Activated CD8-positive, alpha-beta memory T cell treated with anti-CD3 and anti-CD28 coated beads, Interleukin-2, amount 50 U/mL, for 24 hours (primary cell): ENCODE measurements around the gene TIMM13.

Source experiments
- DNase-seq: peaks from one replicate; pipeline ENCODE4 v3.0.0-alpha.2; 2020; ENCODE audit errors: extremely low read depth

TIMM13 gene

DNA sequence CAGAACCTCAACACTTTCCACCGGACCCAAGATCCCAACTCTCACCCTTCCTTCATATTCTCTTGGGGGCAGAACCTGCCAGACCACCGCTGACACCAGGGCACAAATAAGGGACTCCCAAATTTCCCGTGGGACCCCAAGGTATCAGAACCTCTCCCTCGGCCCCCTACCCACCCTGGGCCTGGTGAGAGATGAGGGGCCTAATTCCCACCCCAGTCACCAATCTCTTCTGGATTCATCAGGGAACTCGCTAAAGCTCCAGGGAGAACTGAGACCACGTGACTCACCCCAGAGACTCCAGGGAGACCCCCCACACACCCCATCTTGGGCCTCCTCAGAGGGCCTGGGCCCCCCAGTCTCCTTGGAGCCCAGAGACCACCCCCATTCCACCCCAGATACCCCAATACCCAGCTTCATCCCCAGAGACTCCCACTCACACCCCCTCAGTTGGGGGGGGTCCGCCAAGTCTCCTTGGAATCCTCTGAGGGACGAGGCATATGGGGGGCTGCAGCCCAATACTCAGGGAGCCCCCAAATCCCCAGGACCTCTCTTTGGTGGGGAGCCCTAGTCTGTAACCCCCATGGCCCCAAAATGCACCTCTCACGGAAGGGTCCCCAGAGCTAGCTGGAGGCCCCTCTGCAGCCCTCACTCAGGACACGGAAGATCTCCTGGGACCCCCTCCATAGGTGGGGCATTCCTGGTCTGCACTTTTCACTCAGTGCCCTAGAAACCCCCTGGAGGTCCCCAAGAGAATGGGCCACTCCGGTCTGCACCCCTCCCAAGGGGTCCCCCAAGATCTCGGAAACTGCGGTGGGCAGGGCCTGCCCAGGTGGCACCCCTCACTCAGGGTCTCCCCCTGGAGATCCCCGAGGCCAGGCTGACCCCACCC lies 27.8 kb upstream of the TIMM13 start:
- no peak for DNase-seq

DNA sequence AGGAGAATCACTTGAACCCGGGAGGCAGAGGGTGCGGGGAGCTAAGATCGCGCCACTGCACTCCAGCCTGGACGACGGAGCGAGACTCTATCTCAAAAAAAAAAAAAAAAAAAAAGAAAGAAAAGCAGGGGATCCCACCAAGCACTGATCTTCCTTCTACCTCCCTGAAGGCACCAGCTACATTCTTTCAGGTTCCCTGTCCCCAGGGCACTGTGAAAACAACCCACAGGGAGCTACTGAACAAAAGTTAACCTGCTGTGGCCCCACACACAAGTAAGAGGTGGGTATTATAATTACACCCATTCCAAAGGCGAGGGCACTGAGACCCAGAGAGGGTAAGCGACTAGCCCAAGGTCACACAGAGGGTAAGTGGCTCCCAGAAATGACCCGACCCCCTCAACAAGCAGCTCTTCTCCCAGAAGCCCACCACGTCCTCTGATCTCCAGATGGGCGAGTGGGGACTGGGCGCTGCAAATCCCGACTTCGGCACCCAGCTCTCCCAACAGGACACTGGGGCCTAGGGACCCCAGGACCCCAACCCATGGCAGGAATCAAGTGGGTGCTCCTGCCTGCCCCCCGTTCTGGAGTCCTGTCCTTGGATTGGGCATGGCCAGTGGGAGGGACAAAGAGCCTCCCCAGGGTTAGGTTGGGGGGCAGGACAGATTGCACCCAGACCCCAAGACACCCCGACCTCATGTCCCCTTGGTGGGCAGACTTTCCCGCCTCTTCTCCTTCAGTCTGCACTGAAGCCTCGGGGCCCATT lies 27.0 kb upstream of the TIMM13 start:
- no peak for DNase-seq

GRCh38 chr19:2453431-2454025 lies 26.1 kb upstream of the TIMM13 start:
- no peak for DNase-seq

- DNase-seq = no peak
Observed at GRCh38 chr19:2451741-2452140, 24.4 kb upstream of the TIMM13 start.

DNA sequence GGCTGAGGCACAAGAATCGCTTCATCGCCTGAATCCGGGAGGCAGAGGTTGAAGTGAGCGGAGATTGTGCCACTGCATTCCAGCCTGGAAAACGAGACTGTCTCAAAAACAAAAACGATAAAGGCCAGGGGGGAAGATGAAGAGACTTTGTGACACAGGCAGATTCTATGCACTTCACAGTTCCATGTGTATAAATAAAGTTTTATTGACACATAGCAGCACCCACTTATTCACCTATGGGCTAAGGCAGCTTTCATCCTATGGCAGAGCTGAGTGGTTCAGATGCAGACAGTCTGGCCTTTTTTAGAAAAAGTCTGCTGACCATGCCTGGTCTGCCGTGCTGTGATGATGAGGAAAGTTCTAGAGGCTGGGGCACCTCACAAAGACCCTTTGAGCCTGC lies 23.8 kb upstream of the TIMM13 start:
- no peak for DNase-seq

DNA sequence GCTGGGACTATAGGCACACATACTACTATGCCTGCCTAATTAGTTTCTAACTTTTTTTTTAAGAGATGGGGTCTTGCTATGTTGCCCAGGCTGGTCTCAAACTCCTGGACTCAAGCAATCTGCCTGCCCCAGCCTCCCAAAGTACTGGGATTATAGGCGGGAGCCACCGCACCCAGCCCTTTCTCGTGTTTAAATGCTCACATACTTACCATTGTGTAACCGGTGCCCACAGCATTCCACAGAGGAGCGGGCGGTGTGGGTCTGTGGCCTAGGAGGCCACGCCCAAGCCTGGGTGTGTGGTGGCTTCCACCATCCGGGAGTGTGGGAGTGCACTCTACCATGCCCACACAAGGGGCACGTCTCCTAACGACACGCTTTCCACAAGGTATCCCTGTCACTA lies 21.6 kb upstream of the TIMM13 start:
- DNase-seq = no peak

GRCh38 chr19:2446381-2446780 lies 19.0 kb upstream of the TIMM13 start:
- no peak for DNase-seq

DNA sequence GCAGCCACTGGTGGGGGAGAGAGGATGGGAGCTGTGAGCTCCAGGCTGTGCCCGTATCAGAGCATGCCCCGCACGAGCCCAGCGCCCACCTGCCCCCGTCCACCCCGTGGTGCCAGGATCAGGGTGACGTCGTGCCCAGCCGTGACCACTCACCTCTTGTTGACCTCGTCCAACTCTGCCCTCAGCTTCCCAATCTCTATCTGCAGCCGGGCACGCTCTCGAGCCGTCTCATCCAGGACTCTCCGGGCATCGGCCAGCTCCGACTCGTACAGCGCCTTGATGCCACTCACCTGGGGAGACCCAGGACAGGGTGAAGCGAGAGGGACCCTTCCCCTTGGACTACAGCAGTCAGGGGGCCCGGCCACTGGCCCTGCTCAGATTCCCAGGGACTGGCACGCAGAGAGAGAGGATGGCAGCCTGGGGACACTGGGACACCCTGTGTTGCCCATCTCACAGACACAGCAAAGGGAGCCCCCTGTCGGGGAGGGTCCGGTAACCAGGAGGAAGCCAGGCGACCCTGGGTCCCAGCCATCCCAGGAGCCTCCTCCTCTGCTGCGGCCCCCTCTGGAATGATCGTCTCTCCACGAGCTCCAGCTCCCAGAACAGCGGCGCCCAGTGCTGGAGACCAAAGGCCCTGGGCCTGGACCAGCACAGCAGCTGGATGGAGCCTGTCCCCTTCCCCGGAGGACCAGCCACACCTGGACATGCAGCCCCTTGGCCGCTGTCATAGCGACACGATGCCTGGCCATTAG lies 17.0 kb upstream of the TIMM13 start:
- DNase-seq = no peak

- no peak for DNase-seq
Observed at GRCh38 chr19:2443785-2444182, 16.4 kb upstream of the TIMM13 start.

GRCh38 chr19:2443116-2443784 lies 15.9 kb upstream of the TIMM13 start:
- no peak for DNase-seq

- DNase-seq = no peak
Observed at GRCh38 chr19:2441096-2441752, 13.8 kb upstream of the TIMM13 start.

GRCh38 chr19:2440515-2440914 lies 13.1 kb upstream of the TIMM13 start:
- no peak for DNase-seq

DNA sequence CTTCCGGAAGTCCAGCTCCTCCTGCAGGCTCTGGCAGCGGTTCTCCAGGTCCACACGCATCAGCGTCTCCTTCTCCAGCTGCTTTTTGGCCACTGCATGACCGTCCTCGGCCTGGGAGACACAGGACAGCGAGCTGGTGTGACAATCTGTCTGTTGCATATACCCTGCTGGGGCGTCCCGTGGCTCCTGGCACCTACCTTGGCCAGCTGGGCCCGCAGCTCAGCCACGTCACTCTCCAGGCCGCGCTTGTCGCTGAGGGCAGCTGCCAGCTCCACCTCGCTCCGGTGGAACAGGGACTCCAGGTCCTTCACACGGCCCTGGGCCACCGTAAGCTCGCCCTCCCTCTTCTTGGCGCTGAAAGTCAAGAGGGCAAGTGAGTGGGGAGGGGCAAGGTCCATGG lies 10.8 kb upstream of the TIMM13 start:
- DNase-seq = no peak

DNA sequence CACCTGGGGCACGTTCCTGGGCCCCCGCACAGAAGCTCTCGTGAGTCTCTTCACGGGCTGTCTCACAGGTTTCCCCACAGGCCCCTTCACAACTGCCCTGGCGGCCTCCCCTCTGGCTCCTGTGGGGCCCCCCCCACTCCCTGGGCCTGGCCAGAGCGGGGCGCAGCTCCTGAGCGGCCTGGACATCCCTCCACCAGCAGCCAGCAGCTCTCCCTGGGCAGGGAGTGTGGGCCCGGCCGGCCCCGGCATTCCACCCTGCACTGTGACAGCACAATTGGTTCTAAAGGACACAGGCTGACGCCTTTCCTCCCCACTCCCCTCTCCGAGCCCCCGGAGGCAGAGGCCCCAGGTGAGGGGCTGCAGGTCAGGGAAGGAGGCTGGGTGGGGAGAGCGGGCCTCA lies 9.5 kb upstream of the TIMM13 start:
- no peak for DNase-seq

DNA sequence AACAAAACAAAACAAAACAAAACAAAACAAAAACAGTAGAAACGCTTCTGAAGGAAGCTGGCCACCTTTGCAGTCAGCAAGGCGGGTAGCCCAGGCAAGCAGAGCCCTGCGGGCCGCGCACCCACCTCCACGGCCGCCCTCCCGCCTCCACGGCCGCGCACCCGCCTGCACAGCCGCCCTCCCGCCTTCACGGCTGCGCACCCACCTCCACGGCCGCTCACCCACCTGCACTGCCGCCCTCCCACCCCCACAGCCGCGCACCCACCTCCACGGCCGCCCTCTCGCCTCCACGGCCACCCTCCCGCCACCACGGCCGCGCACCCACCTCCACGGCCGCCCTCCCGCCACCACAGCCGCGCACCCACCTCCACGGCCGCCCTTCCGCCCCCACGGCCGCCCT lies 9.0 kb upstream of the TIMM13 start:
- DNase-seq = no peak

GRCh38 chr19:2434721-2435265 lies 7.4 kb upstream of the TIMM13 start:
- no peak for DNase-seq

DNA sequence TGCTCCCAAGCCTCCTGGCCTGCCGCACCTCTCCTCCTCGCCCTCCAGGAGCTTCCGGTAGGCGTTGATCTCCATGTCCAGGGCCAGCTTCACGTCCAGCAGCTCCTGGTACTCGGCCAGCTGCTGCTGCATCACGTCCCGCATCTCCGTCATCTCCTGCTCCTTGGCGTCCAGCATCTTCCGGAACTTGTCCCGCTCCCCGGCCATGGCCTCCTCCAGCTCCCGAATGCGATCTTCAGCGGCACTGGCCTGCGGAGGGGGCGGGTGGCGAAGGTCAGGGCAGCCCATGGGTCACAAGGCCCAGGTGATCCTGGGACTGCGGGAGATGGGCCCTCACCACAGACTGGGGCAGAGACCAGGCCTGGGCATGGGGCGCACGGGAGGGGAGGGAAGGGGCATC lies 6.9 kb upstream of the TIMM13 start:
- no peak for DNase-seq

- no peak for DNase-seq
Observed at GRCh38 chr19:2433854-2434253, 6.5 kb upstream of the TIMM13 start.

DNA sequence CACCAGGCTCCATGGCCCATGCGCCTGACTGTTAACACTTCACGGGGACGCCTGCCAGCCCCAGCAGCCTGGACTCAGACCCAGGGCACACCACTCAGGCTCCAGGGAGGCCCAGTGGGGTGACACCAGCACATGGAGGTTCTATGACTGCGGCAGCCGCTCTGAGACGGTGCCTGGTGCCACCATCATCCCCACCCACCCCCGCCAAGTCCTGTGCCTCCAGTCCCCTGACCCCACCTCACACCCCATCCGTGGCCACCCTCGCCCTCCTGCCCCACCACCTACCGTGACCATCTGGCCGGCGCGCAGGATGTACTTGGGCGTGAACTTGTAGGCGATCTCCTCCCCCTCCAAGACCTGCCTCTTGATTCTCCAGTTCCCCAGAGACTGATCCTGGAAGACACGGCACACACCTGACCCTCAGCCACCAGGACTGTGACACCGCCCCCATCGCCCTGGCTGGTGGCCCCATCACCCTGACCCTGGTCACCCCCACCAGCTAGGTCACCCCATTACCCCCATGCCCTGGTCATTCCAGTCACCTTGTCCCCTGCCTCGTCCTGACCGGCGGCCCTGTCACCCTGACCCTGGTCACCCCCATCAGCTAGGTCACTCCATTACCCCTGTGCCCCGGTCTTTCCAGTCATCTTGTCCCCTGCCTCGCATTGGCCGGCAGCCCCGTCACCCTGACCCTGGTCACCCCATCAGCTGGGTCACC lies 4.9 kb upstream of the TIMM13 start:
- DNase-seq = no peak
